K562 (cell line): Measurements from ENCODE around the gene ZEB2. TPM values are rescaled to one million over a fixed set of nuclear protein-coding genes. Genes with fewer than 3 reads are reported as not detected.

Experiments
- ATAC-seq: fragments of 200-7000 bp; cut with Tn5 transposase; 3 replicates; pipeline ENCODE4 v1.9.1; 2020; ENCODE audit warnings: moderate library complexity
- BruUV-seq: library from RNA; stranded (reverse); fragments of 400-500 nt; replicated peaks from 2 replicates; lab custom pipeline; 2021; lab: Mats Ljungman, UMichigan
- CTCF ChIA-PET: fragments of 300-600 bp; formaldehyde crosslinking; extraction: SDS; loops from one replicate; lab custom pipeline; 2021; ENCODE audit warnings: low intra/inter-chr PET ratio; lab: Yijun Ruan, JAX
- POLR2A ChIA-PET: fragments of 300-600, 350-650 bp; sonication (Branson Sonifier 250); formaldehyde crosslinking; extraction: SDS; loops from one replicate; lab custom pipeline; 2021; ENCODE audit warnings: antibody characterized with exemption, inconsistent platforms; lab: Yijun Ruan, JAX
- DNase-seq, 4 experiments: peaks; one replicate each; pipeline versions ENCODE4 v3.0.0 to v3.0.0-alpha.2; 2011 to 2018; ENCODE audit warnings: low spot score in 3 of 4, mixed read lengths in 3 of 4; ENCODE audit errors: extremely low read depth in 1 of 4
- FAIRE-seq: peaks from 2 replicates; lab custom pipeline; 2011; peaks lifted over from hg19 to GRCh38; lab: Jason Lieb, UNC
- H2AFZ ChIP-seq: 2 replicates; pipeline ENCODE4 v1.6.0; 2011; ENCODE audit warnings: low read depth, low read length, control low read depth, inconsistent platforms
- H3K27ac ChIP-seq: fragments of 200-600 bp; 3 replicates; pipeline ENCODE4 v1.8.0; 2011; ENCODE audit warnings: low read depth, mild to moderate bottlenecking, control low read depth, inconsistent platforms, low read length, moderate library complexity, mixed read lengths; ENCODE audit errors: extremely low read depth
- H3K27me3 ChIP-seq, 2 experiments: fragments of 300-600 bp in 1 of 2; 2 replicates in 1 of 2; 3 replicates in 1 of 2; pipeline versions ENCODE4 v1.6.0 to v1.8.0; 2011; ENCODE audit warnings: inconsistent platforms in 2 of 2, low read length in 2 of 2, mild to moderate bottlenecking in 1 of 2, mixed read lengths in 1 of 2, moderate library complexity in 1 of 2; ENCODE audit not compliant: control insufficient read depth in 2 of 2, insufficient read depth in 2 of 2
- H3K36me3 ChIP-seq: fragments of 300-600 bp; 3 replicates; pipeline ENCODE4 v1.8.0; 2011; ENCODE audit warnings: mild to moderate bottlenecking, low read length, inconsistent platforms; ENCODE audit not compliant: control insufficient read depth, insufficient read depth
- H3K4me1 ChIP-seq, 2 experiments: fragments of 200-600 bp in 1 of 2; replicated peaks in 1 of 2; 2 replicates in 1 of 2; 3 replicates in 1 of 2; pipeline versions ENCODE4 v1.5.1 to v1.8.0; 2011; ENCODE audit warnings: inconsistent platforms in 2 of 2, low read length in 2 of 2, mild to moderate bottlenecking in 1 of 2, mixed read lengths in 1 of 2, moderate library complexity in 1 of 2; ENCODE audit not compliant: control insufficient read depth in 2 of 2, insufficient read depth in 2 of 2
- H3K4me2 ChIP-seq: 2 replicates; pipeline ENCODE4 v1.6.1; 2011; ENCODE audit warnings: low read length, control low read depth, inconsistent platforms, mixed read lengths; ENCODE audit not compliant: insufficient read depth
- H3K4me3 ChIP-seq: fragments of 200-600 bp; sonication (generic), shearing (Covaris generic); 2 replicates; pipeline ENCODE4 v1.5.1; 2016; ENCODE audit warnings: control low read depth, inconsistent platforms
- H3K79me2 ChIP-seq: fragments of 200-600 bp; 3 replicates; pipeline ENCODE4 v1.8.0; 2011; ENCODE audit warnings: low read length, inconsistent platforms; ENCODE audit not compliant: control insufficient read depth, insufficient read depth
- H3K9ac ChIP-seq, 2 experiments: 2 replicates each; pipeline versions ENCODE4 v1.6.0 to v1.6.1; 2011; ENCODE audit warnings: low read depth in 2 of 2, low read length in 2 of 2, control low read depth in 1 of 2, inconsistent platforms in 1 of 2, mild to moderate bottlenecking in 1 of 2, mixed read lengths in 1 of 2; ENCODE audit not compliant: insufficient read depth in 1 of 2
- H3K9me1 ChIP-seq: one replicate; pipeline ENCODE4 v1.6.0; 2011; ENCODE audit warnings: inconsistent platforms, mild to moderate bottlenecking, low read length, moderate library complexity; ENCODE audit not compliant: control insufficient read depth, insufficient read depth
- H3K9me3 ChIP-seq: replicated peaks from 2 replicates; pipeline ENCODE4 v1.5.1; 2011; ENCODE audit warnings: low read depth, low read length, inconsistent platforms; ENCODE audit not compliant: control insufficient read depth, insufficient read depth
- H4K20me1 ChIP-seq: replicated peaks from 2 replicates; pipeline ENCODE4 v1.6.1; 2011; ENCODE audit warnings: low read length, inconsistent platforms, mixed read lengths; ENCODE audit not compliant: control insufficient read depth, insufficient read depth
- HLTF ChIP-seq: fragments of 450-650 bp; IDR thresholded peaks from 2 replicates; pipeline ENCODE4 v1.6.1; 2016
- HNRNPK ChIP-seq: fragments of 200-400 bp; formaldehyde crosslinking; IDR thresholded peaks from one replicate; pipeline ENCODE4 v1.6.1; 2018; ENCODE audit warnings: mild to moderate bottlenecking, low read depth, low read length; ENCODE audit not compliant: poor library complexity, severe bottlenecking
- KAT7 ChIP-seq: sonication (generic); formaldehyde crosslinking; IDR thresholded peaks from 2 replicates; pipeline ENCODE4 v1.8.0; 2022; ENCODE audit warnings: missing genetic modification reagents, mild to moderate bottlenecking, borderline replicate concordance
- PBX2 ChIP-seq, 2 experiments: IDR thresholded peaks in 1 of 2; conservative IDR thresholded peaks in 1 of 2; 2 replicates each; pipeline ENCODE4 v1.6.1; 2016; ENCODE audit warnings: low read depth in 2 of 2, mild to moderate bottlenecking in 1 of 2, missing compliant biosample characterization in 1 of 2, missing genetic modification characterization in 1 of 2, moderate library complexity in 1 of 2
- PML ChIP-seq: IDR thresholded peaks from 2 replicates; pipeline ENCODE4 v1.6.1; 2012; ENCODE audit warnings: low read length, inconsistent platforms
- POLR2H ChIP-seq: IDR thresholded peaks from 2 replicates; pipeline ENCODE4 v1.6.1; 2016; ENCODE audit warnings: missing genetic modification characterization, low read depth, mild to moderate bottlenecking, control low read depth, missing compliant biosample characterization, moderate library complexity
- RERE ChIP-seq: sonication (generic); formaldehyde crosslinking; IDR thresholded peaks from 2 replicates; pipeline ENCODE4 v1.8.0; 2023; ENCODE audit warnings: missing genetic modification reagents, mild to moderate bottlenecking, borderline replicate concordance
- SMARCC2 ChIP-seq: fragments of 450-650 bp; IDR thresholded peaks from 2 replicates; pipeline ENCODE4 v1.6.1; 2017; ENCODE audit warnings: antibody characterized with exemption, moderate library complexity, mild to moderate bottlenecking, low read depth
- SP1 ChIP-seq: sonication (generic); formaldehyde crosslinking; IDR thresholded peaks from 2 replicates; pipeline ENCODE4 v1.8.1; 2022; ENCODE audit warnings: mild to moderate bottlenecking, missing genetic modification reagents
- ZNF699 ChIP-seq: fragments of 250-450 bp; sonication (Bioruptor Pico); IDR thresholded peaks from 2 replicates; pipeline ENCODE4 v1.8.0; 2021; ENCODE audit warnings: mild to moderate bottlenecking, moderate library complexity; ENCODE audit not compliant: insufficient replicate concordance
- WGBS: fragments of 100-300 bp; shearing (Covaris generic); methylation state at CpG from one replicate; pipeline ENCODE4 v1.1.6; 2016; ENCODE audit warnings: low coverage, mixed read lengths; ENCODE audit not compliant: insufficient coverage; ENCODE audit errors: missing lambda C conversion rate; 5-methylcytosine and 5-hydroxymethylcytosine counted together
- in situ Hi-C: fragments of 300-500 bp; cut with MboI; formaldehyde crosslinking; loops from 4 replicates; pipeline ENCODE4 v1.15.0; 2018; ENCODE audit warnings: inconsistent platforms, mixed read lengths
- intact Hi-C: fragments of 100-400 bp; cut with micrococcal nuclease; formaldehyde crosslinking; loops from 2 replicates; pipeline ENCODE4 v1.14.2; 2022
- polyA plus RNA-seq, 8 experiments: library from polyadenylated mRNA; depleted of rRNA in 4 of 8; stranded (reverse) in 5 of 8; unstranded in 3 of 8; fragments of >200 nt; fragmentation: Nextera tagmentation in 2 of 8; fragmentation: Illumina TruSeq in 1 of 8; extraction: Ambion mirVana in 2 of 8; extraction: Trizol in 1 of 8; gene quantifications; 2 replicates each; pipeline versions ENCODE4 v1.2.1 to v1.2.3, GENCODE V29; 2011 to 2014; ENCODE audit warnings: inconsistent platforms in 1 of 8, missing spikeins in 1 of 8
- total RNA-seq, 7 experiments: library from RNA; depleted of rRNA in 6 of 7; stranded (reverse); fragments of >200 nt in 6 of 7; fragmentation: Illumina TruSeq in 2 of 7; extraction: Trizol in 2 of 7; gene quantifications; 2 replicates each; pipeline versions ENCODE4 v1.2.1 to v1.2.3, GENCODE V29; 2011 to 2021; ENCODE audit warnings: low replicate concordance in 1 of 7

The ZEB2 gene
- total and polyA plus RNA-seq, 9 of the 15 experiments (the other 6 are each of a cell fraction or from before 2014, with no cell fraction given) = 15.1 to 113 (median 72.3) TPM

DNA sequence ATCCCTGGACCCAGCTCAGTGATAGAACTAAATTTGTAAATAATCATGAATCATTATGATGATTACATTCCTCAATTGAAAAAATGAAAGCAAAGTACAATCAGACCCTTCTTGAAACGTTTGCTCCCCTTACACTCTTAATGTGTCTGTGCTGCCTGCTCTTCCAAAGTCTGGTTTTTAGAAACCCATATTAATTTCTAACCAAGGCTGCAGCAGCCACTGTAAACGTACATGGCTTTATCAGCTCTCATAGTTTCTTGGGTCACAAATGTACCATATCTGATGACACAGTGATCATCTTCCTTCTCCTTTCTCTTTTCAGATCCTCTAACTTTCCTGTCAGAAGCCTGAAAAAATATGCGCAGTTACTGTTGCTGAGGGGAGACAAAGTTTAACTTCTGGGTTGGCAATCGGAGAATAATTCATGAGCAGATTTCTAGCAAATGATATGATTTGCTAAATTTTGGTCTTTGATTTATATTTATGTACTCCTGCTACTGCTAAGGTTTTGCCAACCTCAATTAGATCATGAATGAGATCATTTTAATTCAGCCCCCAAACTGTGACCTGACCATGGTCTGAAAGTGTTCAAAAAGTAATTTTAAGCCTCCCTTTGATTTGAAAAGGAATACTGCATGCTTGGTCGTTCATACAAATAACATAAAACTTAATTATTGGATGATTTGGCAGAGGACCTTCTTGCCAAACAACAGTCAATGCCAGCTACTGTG is 12.3 kb downstream of the ZEB2 start (continued):
- TF ChIP-seq POLR2H = peak; percentile 2; the same call in 1 of the 2 replicates
- TF ChIP-seq SMARCC2 = no peak
- TF ChIP-seq KAT7 (CRISPR knock-in tag) = 0 out of 2 replicates have a peak, but pooled peaks have one; percentile 30

DNA sequence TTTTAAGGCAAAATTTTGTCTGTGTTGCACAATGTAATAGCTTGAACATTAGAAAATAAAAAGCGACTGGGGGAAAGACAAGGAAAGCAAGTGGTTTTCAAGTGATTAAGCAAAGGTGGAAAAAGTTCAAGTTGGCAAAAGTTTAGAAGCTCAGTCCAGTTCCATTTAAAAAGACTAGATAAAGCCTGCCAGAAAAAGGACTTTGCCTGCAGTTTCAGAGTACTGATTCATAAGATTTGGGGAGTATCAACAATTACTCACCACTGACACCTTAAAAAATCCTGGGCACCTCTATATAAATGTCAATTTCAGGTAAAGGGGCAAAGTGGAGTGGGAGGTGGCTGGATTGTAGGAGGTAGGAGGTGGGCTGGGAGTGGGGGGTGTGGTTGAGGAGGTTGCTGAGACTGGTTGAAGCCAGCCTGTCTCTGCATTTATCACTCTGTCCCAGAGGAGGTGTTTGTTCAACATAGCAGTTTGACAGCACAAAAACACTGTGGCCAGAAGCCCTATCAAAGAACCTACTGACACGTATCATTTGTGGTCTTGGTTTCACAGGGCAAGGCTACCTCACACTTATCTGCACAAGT is 14.6 kb downstream of the ZEB2 start:
- no peaks in the 10 kb centered on the region for H3K9me3 ChIP-seq
- in situ Hi-C loops = no loop called here
- CTCF ChIA-PET = no interaction called here
- peak in 3 of 4 experiments; percentile 25 to 84 (median 66) for DNase-seq
- no peaks in the 10 kb centered on the region for H3K27me3 ChIP-seq
- intact Hi-C loops = loop anchor here (2.0 to 5.0 kb wide), 3 partner anchors 13 to 173 kb away; a partner anchor contains a TSS
- peaks cover 100% of the 10 kb centered on the region for H3K79me2 ChIP-seq
- H2AFZ ChIP-seq = no peak overlapping the region
- H3K27ac ChIP-seq = peak overlapping the region; percentile 50
- no peak overlapping the region for H3K4me3 ChIP-seq
- POLR2A ChIA-PET = interaction anchor here (0.7 to 6.0 kb wide), 3 partner anchors 9 to 1325 kb away, joined by 5 to 27 read pairs (median 6); no protein-coding TSS in a partner anchor
- H3K9me1 ChIP-seq = no peaks in the 10 kb centered on the region
- 9% methylated on average over 2 of the region's 2 CpGs for WGBS
- peaks cover 22% of the 10 kb centered on the region for H4K20me1 ChIP-seq
- FAIRE-seq = peak; percentile 86
- H3K4me2 ChIP-seq = peak overlapping the region; percentile 21; the same call in 1 of the 2 replicates
- peaks cover 89% of the 10 kb centered on the region for H3K36me3 ChIP-seq
- no TSS peak for BruUV-seq
- ATAC-seq = peak; percentile 81
- H3K4me1 ChIP-seq = peaks cover 24 to 86% of the 10 kb centered on the region in 2 experiments
- peak overlapping the region; percentile 8 to 11; a peak in 2 of 4 replicates for H3K9ac ChIP-seq
- TF ChIP-seq RERE (CRISPR knock-in tag) (no peak), ZNF699 (CRISPR knock-in tag) (no peak), SP1 (no peak), HNRNPK (no peak), PML (no peak), HLTF (no peak), PBX2 (CRISPR knock-in tag; IDR thresholded peaks at IDR 0.05; ENCODE audit: low read depth) (no peak), PBX2 (tag; conservative IDR thresholded peaks at IDR 0.05; ENCODE audit: low read depth) (peak; percentile 85)
